Stomach (tissue), 4 donors: ENCODE results near the gene JOSD1.

Experiments used
- CTCF ChIP-seq, 7 experiments: fragments of 450-650 bp in 4 of 7; fragments of 200-600 bp in 3 of 7; sonication (generic) in 3 of 7; IDR thresholded peaks; one replicate each; pipeline ENCODE4 v1.5.1; 2016 to 2019; ENCODE audit warnings: antibody characterized with exemption in 7 of 7, control low read depth in 2 of 7, mild to moderate bottlenecking in 1 of 7
- POLR2A ChIP-seq, 4 donors: fragments of 450-650 bp; IDR thresholded peaks; one replicate each; pipeline ENCODE4 v1.6.1; 2016; ENCODE audit warnings: antibody characterized with exemption in 4 of 4, control low read depth in 2 of 4, mild to moderate bottlenecking in 1 of 4, moderate library complexity in 1 of 4

- TF ChIP-seq CTCF (IDR thresholded peaks at IDR 0.05), result no peak
- TF ChIP-seq POLR2A (IDR thresholded peaks at IDR 0.05), result no peak
Observed at GRCh38 chr22:38653741-38654140, 47.0 kb downstream of the JOSD1 start.
